H9 (cell line): Measurements from ENCODE around the gene MXI1. TPM values are rescaled to one million over a fixed set of nuclear protein-coding genes. Genes with fewer than 3 reads are reported as not detected.

Experiments
- DNase-seq: peaks from one replicate; pipeline ENCODE4 v3.0.0-alpha.2; 2017
- H2AFZ ChIP-seq: one replicate; pipeline ENCODE4 v1.6.1; 2013; ENCODE audit warnings: mild to moderate bottlenecking, low read length, control low read depth, moderate library complexity
- H2AK5ac ChIP-seq: 2 replicates; pipeline ENCODE4 v1.6.1; 2013; ENCODE audit warnings: low read length, control low read depth, mixed read lengths; ENCODE audit not compliant: insufficient read length
- H2BK120ac ChIP-seq: one replicate; pipeline ENCODE4 v1.6.1; 2013; ENCODE audit warnings: low read depth, mild to moderate bottlenecking, low read length, control low read depth, inconsistent platforms; ENCODE audit not compliant: poor library complexity, severe bottlenecking
- H2BK12ac ChIP-seq: 2 replicates; pipeline ENCODE4 v1.6.1; 2013; ENCODE audit warnings: low read length, control low read depth, mixed read lengths, low read depth; ENCODE audit not compliant: insufficient read length
- H2BK15ac ChIP-seq: 2 replicates; pipeline ENCODE4 v1.6.1; 2013; ENCODE audit warnings: low read depth, low read length, control low read depth
- H2BK20ac ChIP-seq: one replicate; pipeline ENCODE4 v1.6.1; 2013; ENCODE audit warnings: low read depth, mild to moderate bottlenecking, low read length, control low read depth, inconsistent platforms; ENCODE audit not compliant: poor library complexity, severe bottlenecking
- H2BK5ac ChIP-seq: 2 replicates; pipeline ENCODE4 v1.6.1; 2013; ENCODE audit warnings: low read length, control low read depth, mixed read lengths; ENCODE audit not compliant: insufficient read length
- H3K14ac ChIP-seq: 2 replicates; pipeline ENCODE4 v1.6.1; 2013; ENCODE audit warnings: low read length, control low read depth; ENCODE audit not compliant: insufficient read depth
- H3K18ac ChIP-seq: 2 replicates; pipeline ENCODE4 v1.6.1; 2013; ENCODE audit warnings: low read depth, mild to moderate bottlenecking, mixed read lengths, low read length, control low read depth; ENCODE audit not compliant: insufficient read length
- H3K23ac ChIP-seq: 2 replicates; pipeline ENCODE4 v1.6.1; 2013; ENCODE audit warnings: low read length, control low read depth, mixed read lengths, low read depth; ENCODE audit not compliant: insufficient read length
- H3K23me2 ChIP-seq: 2 replicates; pipeline ENCODE4 v1.6.1; 2013; ENCODE audit warnings: low read depth, mild to moderate bottlenecking, mixed read lengths, low read length, control low read depth; ENCODE audit not compliant: insufficient read length, poor library complexity, severe bottlenecking
- H3K27ac ChIP-seq: 2 replicates; pipeline ENCODE4 v1.5.1; 2013; ENCODE audit warnings: low read length, control low read depth, mixed read lengths, low read depth; ENCODE audit not compliant: insufficient read length
- H3K27me3 ChIP-seq: 2 replicates; pipeline ENCODE4 v1.6.1; 2013; ENCODE audit warnings: low read length, control low read depth, inconsistent platforms; ENCODE audit not compliant: insufficient read depth
- H3K4ac ChIP-seq: 2 replicates; pipeline ENCODE4 v1.6.1; 2013; ENCODE audit warnings: low read depth, mild to moderate bottlenecking, control low read depth, inconsistent platforms, low read length, moderate library complexity
- H3K4me1 ChIP-seq: 2 replicates; pipeline ENCODE4 v1.6.1; 2013; ENCODE audit warnings: low read length, control low read depth, inconsistent platforms; ENCODE audit not compliant: insufficient read depth
- H3K4me2 ChIP-seq: 2 replicates; pipeline ENCODE4 v1.6.1; 2013; ENCODE audit warnings: low read length, control low read depth, mixed read lengths; ENCODE audit not compliant: insufficient read length, insufficient read depth
- H3K56ac ChIP-seq: 2 replicates; pipeline ENCODE4 v1.6.1; 2013; ENCODE audit warnings: low read depth, mild to moderate bottlenecking, mixed read lengths, low read length, control low read depth; ENCODE audit not compliant: insufficient read length
- H3K79me1 ChIP-seq: 2 replicates; pipeline ENCODE4 v1.6.1; 2013; ENCODE audit warnings: low read depth, mild to moderate bottlenecking, moderate library complexity, low read length, control low read depth, inconsistent platforms; ENCODE audit not compliant: insufficient read depth, poor library complexity, severe bottlenecking
- H3K79me2 ChIP-seq: 2 replicates; pipeline ENCODE4 v1.6.1; 2013; ENCODE audit warnings: low read length, control low read depth, inconsistent platforms; ENCODE audit not compliant: insufficient read depth
- H3K9ac ChIP-seq: 2 replicates; pipeline ENCODE4 v1.6.1; 2013; ENCODE audit warnings: low read length, control low read depth, mixed read lengths; ENCODE audit not compliant: insufficient read length; ENCODE audit errors: extremely low read depth
- H3K9me3 ChIP-seq: one replicate; pipeline ENCODE4 v1.6.1; 2013; ENCODE audit warnings: low read depth, low read length, inconsistent platforms; ENCODE audit not compliant: control insufficient read depth
- H3T11ph ChIP-seq: one replicate; pipeline ENCODE4 v1.6.1; 2013; ENCODE audit warnings: mild to moderate bottlenecking, low read length, control low read depth, inconsistent platforms
- H4K20me1 ChIP-seq: one replicate; pipeline ENCODE4 v1.6.1; 2013; ENCODE audit not compliant: control insufficient read depth, insufficient read length, insufficient read depth
- H4K5ac ChIP-seq: 2 replicates; pipeline ENCODE4 v1.6.1; 2013; ENCODE audit warnings: low read depth, mild to moderate bottlenecking, mixed read lengths, low read length, control low read depth; ENCODE audit not compliant: insufficient read length
- H4K8ac ChIP-seq: replicated peaks from 2 replicates; pipeline ENCODE4 v1.6.1; 2013; ENCODE audit warnings: low read length, control low read depth, mixed read lengths, low read depth; ENCODE audit not compliant: insufficient read length
- H4K91ac ChIP-seq: 2 replicates; pipeline ENCODE4 v1.6.1; 2013; ENCODE audit warnings: low read depth, mild to moderate bottlenecking, moderate library complexity, mixed read lengths, low read length, control low read depth; ENCODE audit not compliant: insufficient read length
- H3K27ac Mint-ChIP-seq, 3 experiments: 2 replicates in 2 of 3; 3 replicates in 1 of 3; pipeline ENCODE4 v1.8.0; 2020 to 2021; ENCODE audit warnings: mixed read lengths in 3 of 3, mild to moderate bottlenecking in 1 of 3, moderate library complexity in 1 of 3
- H3K27me3 Mint-ChIP-seq: 2 replicates; pipeline ENCODE4 v1.8.0; 2021; ENCODE audit warnings: low read depth, mild to moderate bottlenecking, moderate library complexity, mixed read lengths
- H3K36me3 Mint-ChIP-seq, 3 experiments: 2 replicates in 2 of 3; 3 replicates in 1 of 3; pipeline ENCODE4 v1.8.0; 2020 to 2021; ENCODE audit warnings: low read depth in 3 of 3, mixed read lengths in 3 of 3; ENCODE audit not compliant: insufficient read depth in 1 of 3
- H3K4me1 Mint-ChIP-seq, 2 experiments: 2 replicates each; pipeline ENCODE4 v1.8.0; 2020; ENCODE audit warnings: mixed read lengths in 2 of 2
- H3K4me3 Mint-ChIP-seq, 2 experiments: 2 replicates in 1 of 2; 3 replicates in 1 of 2; pipeline ENCODE4 v1.8.0; 2020 to 2021; ENCODE audit warnings: mild to moderate bottlenecking in 2 of 2, mixed read lengths in 2 of 2, moderate library complexity in 1 of 2
- H3K9me3 Mint-ChIP-seq, 2 experiments: 2 replicates in 1 of 2; 3 replicates in 1 of 2; pipeline ENCODE4 v1.8.0; 2020; ENCODE audit warnings: mild to moderate bottlenecking in 2 of 2, mixed read lengths in 2 of 2, moderate library complexity in 1 of 2
- WGBS: extraction: QIAGEN DNeasy Blood & Tissue Kit; methylation state at CpG from one replicate; pipeline ENCODE4 v1.1.7; 2013; ENCODE audit warnings: missing lambda C conversion rate, low lambda C conversion rate, mixed read lengths; ENCODE audit not compliant: insufficient read length; ENCODE audit errors: extremely low coverage; 5-methylcytosine and 5-hydroxymethylcytosine counted together
- total RNA-seq: library from RNA; stranded (reverse); gene quantifications from 2 replicates; pipeline ENCODE4 v1.2.1, GENCODE V29; 2021
- TF ChIP-seq, protein P1 (sequence below): fragments of 200-600 bp; sonication (generic); conservative IDR thresholded peaks from 3 replicates; pipeline ENCODE4 v1.8.0; 2021; ENCODE audit warnings: antibody characterized with exemption, mild to moderate bottlenecking

MXI1 gene
- total RNA-seq, 1 experiment from 2014 or later, result 5.6 TPM

- Histone ChIP-seq H3K4ac (no peak overlapping the region), H3K23ac (no peak overlapping the region), H2BK120ac (no peak overlapping the region), H3K27me3 (no peaks in the 10 kb centered on the region), H3K27ac (no peak overlapping the region), H4K8ac (no peak overlapping the region), H3K23me2 (peaks cover 7% of the 10 kb centered on the region), H2AK5ac (no peak overlapping the region), H3K9me3 (no peaks in the 10 kb centered on the region), H2BK5ac (no peak overlapping the region), H4K20me1 (no peaks in the 10 kb centered on the region), H3K79me1 (no peaks in the 10 kb centered on the region), H2BK15ac (no peak overlapping the region), H3K56ac (no peak overlapping the region), H3K79me2 (no peaks in the 10 kb centered on the region), H3K14ac (no peak overlapping the region), H3K9ac (no peak overlapping the region), H3K4me2 (peak overlapping the region; percentile 28), H3K18ac (no peak overlapping the region), H2AFZ (no peak overlapping the region), H2BK20ac (no peak overlapping the region), H3T11ph (no peak overlapping the region), H4K5ac (no peak overlapping the region), H2BK12ac (no peak overlapping the region), H4K91ac (no peak overlapping the region), H3K4me1 (peaks cover 7% of the 10 kb centered on the region; the same call in 1 of the 2 replicates)
- Mint-ChIP-seq H3K4me1 (peaks cover 37 to 38% of the 10 kb centered on the region in 2 experiments), H3K27me3 (peaks cover 46% of the 10 kb centered on the region), H3K27ac (peak overlapping the region in 2 of 3 experiments; percentile 1 to 27; a peak in 2 of 7 replicates), H3K9me3 (no peaks in the 10 kb centered on the region), H3K36me3 (peaks cover 2 to 5% (median 2%) of the 10 kb centered on the region in 3 experiments; a peak in 3 of 7 replicates), H3K4me3 (peak overlapping the region; percentile 62 to 82)
- WGBS, result no CpG with 5 or more reads among the region's 8 CpGs
- TF ChIP-seq, protein P1, sequence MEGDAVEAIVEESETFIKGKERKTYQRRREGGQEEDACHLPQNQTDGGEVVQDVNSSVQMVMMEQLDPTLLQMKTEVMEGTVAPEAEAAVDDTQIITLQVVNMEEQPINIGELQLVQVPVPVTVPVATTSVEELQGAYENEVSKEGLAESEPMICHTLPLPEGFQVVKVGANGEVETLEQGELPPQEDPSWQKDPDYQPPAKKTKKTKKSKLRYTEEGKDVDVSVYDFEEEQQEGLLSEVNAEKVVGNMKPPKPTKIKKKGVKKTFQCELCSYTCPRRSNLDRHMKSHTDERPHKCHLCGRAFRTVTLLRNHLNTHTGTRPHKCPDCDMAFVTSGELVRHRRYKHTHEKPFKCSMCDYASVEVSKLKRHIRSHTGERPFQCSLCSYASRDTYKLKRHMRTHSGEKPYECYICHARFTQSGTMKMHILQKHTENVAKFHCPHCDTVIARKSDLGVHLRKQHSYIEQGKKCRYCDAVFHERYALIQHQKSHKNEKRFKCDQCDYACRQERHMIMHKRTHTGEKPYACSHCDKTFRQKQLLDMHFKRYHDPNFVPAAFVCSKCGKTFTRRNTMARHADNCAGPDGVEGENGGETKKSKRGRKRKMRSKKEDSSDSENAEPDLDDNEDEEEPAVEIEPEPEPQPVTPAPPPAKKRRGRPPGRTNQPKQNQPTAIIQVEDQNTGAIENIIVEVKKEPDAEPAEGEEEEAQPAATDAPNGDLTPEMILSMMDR, result no peak
- no peak for DNase-seq
These were observed 18.0 kb downstream of the MXI1 start for GRCh38 chr10:110225441-110225755.
